Measurements from ENCODE around the gene SUPT5H.
"Not testable (repeated sequence)": the region's sequence is repeated elsewhere in the genome, so short reads cannot be mapped to it uniquely, and the experiment has no call there.

Gene SUPT5H

GRCh38 chr19:39469036-39469435, 23.7 kb downstream of the SUPT5H start:
- DNase-seq: no peak

GRCh38 chr19:39469567-39469966, 24.2 kb downstream of the SUPT5H start:
- DNase-seq: no peak

- DNase-seq: no peak
Observed at GRCh38 chr19:39470724-39471339, 25.4 kb downstream of the SUPT5H start.

DNA sequence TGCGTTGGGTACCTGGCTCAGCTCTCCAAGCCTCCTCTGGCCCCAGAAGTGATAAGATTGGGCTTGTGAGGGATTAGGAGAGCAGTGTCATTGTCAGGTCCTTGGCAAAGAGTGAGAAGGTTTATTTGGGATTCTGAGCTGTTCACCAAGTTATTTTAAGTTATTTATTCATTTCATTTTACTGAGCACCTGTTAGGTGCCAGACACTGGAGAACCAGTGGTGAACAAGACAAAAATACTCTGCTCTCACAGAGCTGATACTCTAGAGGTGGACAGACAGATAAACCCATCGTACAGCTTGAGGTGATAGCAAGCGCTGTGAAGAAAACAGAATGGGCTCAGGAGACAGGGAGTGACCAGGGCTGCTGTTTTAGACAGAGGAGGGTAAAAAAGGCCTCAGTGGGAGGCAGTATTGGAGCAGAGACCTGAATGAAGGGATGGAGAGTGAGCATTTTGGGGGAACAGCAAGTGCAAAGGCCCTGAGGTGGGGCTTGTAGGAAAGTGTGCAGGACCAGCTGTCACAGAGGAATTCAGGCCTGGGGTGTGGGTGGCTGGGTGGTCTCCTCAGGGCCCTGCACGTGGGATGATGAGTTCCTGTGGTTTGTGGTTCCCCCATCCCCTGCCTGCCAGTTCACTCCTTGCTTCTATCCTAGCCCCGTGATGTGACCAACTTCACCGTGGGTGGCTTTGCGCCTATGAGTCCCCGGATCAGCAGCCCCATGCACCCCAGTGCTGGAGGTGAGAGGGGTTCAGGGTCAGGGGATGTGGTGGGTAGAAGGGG, 26.6 kb downstream of the SUPT5H start:
- no peak for DNase-seq

GRCh38 chr19:39472746-39473442, 27.5 kb downstream of the SUPT5H start:
- no peak for DNase-seq

DNA sequence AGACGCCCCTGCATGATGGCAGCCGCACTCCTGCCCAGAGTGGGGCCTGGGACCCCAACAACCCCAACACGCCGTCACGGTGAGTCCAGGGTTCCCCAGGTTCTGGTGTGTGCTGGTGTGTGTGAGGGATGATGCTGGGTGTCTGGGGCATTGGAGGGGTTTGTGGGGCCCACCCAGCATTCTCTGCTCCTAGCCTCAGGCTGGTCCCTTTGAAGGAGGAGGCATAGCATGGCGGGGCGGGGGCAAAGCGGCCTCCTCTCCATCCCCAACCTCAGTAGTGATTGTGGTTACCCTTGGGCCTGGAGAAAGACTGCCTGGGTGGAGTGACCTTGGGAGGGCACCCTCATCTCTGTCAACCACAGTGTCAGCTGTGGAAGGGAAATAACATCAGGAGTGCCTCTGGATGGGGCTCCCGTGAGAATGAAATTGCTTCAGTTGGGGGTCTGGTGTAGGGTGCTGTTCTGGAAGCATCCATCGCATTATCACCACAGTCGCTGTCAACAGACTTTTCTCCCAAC, 28.1 kb downstream of the SUPT5H start:
- no peak for DNase-seq

GRCh38 chr19:39474139-39474620, 28.8 kb downstream of the SUPT5H start:
- DNase-seq: peak; percentile 27

DNA sequence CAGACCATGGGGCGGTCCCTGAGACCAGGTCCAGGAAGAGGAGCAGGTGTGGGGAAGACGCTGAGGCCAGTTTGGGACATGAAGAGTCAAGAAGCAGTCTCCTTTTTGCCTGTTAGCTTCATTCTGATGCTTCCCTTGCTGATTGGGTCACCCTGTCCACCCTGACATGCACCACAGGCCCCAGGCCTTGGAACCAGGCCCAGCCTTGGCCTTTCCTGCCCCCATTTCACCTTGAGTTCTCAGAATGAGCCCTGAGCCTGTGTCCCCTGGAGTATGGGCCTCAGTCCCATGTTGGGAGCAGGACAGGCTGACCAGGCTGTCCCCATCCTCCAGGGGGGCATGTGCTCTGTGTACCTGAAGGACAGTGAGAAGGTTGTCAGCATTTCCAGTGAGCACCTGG, 30.4 kb downstream of the SUPT5H start:
- DNase-seq: no peak

DNA sequence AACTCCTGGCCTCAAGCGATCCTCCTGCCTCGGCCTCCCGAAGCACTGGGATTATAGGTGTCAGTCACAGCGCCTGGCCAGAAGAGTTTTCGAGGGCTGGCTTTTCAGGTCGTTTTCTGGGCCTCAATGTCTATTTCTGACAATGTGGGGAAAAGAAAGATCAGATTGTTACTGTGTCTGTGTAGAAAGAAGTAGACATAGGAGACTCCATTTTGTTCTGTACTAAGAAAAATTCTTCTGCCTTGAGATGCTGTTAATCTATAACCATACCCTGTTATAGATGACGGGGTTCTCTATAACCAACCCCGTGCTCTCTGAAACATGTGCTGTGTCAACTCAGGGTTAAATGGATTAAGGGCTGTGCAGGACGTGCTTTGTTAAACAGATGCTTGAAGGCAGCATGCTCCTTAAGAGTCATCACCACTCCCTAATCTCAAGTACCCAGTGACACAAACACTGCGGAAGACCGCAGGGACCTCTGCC, 34.0 kb downstream of the SUPT5H start:
- not testable (repeated sequence) for DNase-seq

DNA sequence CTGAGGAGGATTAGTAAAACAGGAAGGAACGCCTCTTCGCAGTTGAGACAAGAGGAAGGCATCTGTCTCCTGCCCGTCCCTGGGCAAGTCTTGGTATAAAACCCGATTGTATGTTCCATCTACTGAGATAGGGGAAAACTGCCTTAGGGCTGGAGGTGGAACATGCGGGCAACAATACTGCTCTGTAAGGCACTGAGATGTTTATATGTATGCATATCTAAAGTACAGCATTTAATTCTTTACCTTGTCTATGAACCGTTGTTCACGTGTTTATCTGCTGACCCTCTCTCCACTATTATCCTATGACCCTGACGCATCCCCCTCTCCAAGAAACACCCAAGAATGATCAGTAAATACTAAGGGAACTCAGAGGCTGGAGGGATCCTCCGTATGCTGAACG, 34.5 kb downstream of the SUPT5H start:
- no peak for DNase-seq

DNA sequence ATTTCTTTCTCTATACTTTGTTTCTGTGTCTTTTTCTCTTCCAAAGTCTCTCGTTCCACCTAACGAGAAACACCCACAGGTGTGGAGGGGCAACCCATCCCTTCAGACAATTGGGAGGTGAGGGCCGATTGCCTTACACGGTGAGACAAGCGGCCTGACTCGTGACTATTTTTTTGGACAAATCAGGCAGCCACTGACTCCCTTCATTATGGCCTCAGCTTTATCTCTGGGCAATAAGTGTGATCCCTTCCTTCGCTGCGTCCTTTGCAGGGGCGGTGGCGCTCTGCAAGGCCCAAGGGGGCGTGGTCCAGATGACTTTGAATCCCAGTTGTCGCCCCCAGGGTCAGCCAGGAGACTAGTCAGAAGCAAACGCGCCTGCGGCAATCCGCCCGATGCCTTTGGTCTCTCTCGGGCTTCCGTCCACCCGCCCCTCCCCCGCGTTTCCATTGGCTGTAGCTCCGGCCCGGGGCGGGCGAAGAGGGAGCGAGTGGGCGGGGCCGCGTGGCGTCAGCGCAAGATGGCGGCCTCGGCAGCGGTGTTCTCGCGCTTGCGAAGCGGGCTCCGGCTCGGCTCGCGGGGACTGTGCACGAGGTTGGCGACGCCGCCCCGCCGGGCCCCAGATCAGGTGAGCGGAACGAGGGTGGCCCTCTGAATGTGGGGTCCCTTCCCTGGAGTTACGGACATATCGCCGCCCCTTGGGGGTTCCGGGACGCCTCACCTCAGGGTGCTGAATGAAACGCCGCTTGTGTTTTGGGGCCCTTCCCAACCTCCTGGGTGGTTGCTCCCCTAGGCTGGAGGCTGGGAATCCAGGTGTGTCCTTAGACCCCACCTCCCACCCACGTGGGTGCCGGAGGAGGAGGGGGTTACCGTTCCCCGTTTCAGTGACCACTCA, 35.2 kb downstream of the SUPT5H start, which contains the start of gene TIMM50:
TSS of gene TIMM50 (plus strand) at position 502 of the 892 bp plus-strand sequence. CDS start at position 518, 16 bp downstream.
- DNase-seq: peak; percentile 94

GRCh38 chr19:39481229-39481545, 35.8 kb downstream of the SUPT5H start:
- no peak for DNase-seq

GRCh38 chr19:39481676-39482075, 36.3 kb downstream of the SUPT5H start:
- no peak for DNase-seq

DNA sequence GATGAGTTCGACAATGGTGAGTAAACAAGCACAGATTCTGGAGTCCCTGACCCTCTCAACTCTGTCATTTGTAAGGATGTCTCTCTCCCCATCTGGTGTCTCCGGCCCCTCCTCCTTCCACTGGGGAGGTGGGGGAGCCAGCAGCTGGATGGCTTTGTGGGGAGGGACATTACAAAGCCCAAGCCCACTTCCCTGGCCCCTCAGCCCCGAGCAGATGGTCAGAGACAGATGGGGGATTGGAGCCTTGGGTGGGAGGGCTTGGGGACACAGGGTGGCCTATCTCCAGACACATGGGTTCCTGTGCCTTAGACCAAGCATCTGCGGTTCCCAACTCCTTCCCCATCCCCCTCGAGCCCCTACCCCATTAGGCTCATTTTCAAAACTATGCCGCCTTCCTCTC, 37.8 kb downstream of the SUPT5H start:
- DNase-seq: no peak

- DNase-seq: no peak
Observed at GRCh38 chr19:39489756-39490155, 44.4 kb downstream of the SUPT5H start.

DNA sequence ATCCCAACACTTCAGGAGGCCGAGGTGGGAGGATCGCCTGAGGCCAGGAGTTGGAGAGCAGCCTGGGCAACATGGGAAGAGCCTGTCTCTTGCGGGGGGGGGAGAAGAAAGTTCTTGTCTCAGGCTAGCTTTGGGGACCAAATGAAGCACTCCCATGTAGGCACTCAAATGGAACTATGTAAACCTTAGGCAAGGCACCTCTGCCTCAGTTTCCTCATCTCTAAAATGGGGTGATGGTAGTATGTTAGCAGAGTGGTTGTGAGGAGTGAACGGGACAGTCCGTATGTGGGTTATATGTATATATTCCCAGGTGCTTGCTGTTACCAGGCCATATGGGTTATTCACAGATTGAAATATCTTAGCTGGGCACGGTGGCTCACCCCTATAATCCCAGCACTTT, 46.8 kb downstream of the SUPT5H start:
- no peak for DNase-seq

GRCh38 chr19:39492788-39493187, 47.4 kb downstream of the SUPT5H start:
- no peak for DNase-seq

DNA sequence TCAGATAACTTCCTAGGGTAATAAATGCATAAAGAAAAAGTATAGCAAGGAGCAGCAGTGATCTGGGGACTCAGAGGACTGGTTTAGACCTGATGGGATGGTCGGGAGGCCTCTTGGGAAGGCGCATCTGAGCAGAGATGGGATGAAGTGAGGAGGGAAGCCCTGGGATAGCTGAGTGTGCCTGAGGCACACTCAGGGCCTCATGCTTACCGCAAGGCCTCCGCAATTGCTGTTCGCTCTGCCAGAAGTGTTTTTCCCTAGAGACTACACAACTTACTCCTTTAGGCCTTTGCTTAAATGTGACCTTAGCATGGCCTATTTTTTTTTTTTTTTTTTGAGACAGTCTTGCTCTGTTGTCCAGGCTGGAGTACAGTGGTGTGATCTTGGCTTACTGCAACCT, 49.3 kb downstream of the SUPT5H start:
- no peak for DNase-seq

GRCh38 chr19:39496063-39496462, 50.7 kb downstream of the SUPT5H start:
- no peak for DNase-seq

DNA sequence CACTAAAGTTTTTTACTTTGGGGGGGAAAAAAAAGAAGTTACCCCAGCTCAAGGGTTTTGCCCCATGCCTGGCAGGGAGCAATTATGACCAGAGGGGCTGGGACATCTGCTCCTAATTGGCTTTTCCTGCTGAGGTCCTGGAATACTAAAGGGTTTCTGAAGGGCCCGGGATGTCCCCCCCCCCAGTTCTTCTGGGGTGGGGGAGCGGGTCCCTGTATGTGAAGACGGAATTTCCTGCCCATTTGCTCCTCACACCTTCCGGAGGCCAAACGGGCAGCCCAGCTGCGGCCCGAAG, 52.3 kb downstream of the SUPT5H start:
- no peak for DNase-seq

DNA sequence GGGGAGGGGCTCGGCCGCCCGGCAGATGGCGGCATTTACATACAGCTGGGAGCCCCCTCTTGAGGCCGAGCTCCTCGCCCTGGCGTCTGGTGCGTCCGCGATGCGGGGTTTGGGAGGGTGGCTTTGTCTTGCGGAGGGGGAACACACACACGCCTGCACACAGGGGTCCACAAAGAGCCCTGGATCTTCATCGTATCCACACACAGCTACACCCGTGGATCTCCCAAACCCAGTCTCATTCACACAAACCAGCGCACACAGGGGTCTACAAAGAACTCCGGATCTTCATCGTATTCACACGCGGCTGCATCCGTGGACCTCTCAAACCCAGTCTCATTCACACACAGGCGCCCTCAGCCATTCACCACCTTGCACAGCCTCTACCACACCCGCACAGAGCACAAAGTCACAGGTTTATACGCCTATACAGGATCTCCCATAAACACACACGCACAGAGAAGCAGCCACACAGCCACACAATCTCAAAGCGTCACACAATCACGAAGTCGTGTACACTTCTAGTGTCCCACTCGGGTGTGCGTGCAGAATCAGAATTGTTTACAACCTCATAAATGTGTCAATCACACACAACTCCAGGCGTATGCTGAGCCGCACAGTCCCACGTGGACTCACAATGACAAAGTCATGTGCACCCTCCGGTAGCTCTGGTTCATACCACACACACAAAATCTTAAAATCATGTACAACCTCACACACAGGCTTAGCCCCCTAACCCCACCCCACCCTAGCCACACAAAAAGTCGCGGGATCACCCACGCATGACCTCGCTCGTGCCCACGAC, 52.8 kb downstream of the SUPT5H start:
- no peak for DNase-seq
